PC-9 (cell line): ENCODE measurements around the gene TMEM135. TPM values are rescaled to one million over a fixed set of nuclear protein-coding genes. Genes with fewer than 3 reads are reported as not detected.

ENCODE experiments used
- BruUV-seq: library from RNA; stranded (reverse); fragments of 400-500 nt; replicated peaks from 2 replicates; lab custom pipeline; 2021; lab: Mats Ljungman, UMichigan
- CTCF ChIA-PET: fragments of 300-600 bp; sonication (Branson Sonifier 250); formaldehyde crosslinking; loops from one replicate; lab custom pipeline; 2022; ENCODE audit warnings: antibody characterized with exemption; lab: Charles Lee
- POLR2A ChIA-PET: fragments of 300-600 bp; sonication (Branson Sonifier 250); formaldehyde crosslinking; loops from one replicate; lab custom pipeline; 2022; ENCODE audit warnings: antibody characterized with exemption; ENCODE audit not compliant: unreplicated experiment; lab: Charles Lee
- DNase-seq, 2 experiments: peaks; one replicate each; pipeline versions ENCODE4 v3.0.0 to v3.0.0-alpha.2; 2015 to 2022; ENCODE audit warnings: mixed read lengths in 1 of 2
- H2AFZ ChIP-seq: fragments of 200-600 bp; sonication (generic); 2 replicates; pipeline ENCODE4 v1.8.1; 2017; ENCODE audit warnings: antibody characterized with exemption
- H3F3A ChIP-seq: fragments of 200-600 bp; sonication (generic); 2 replicates; pipeline ENCODE4 v1.8.1; 2017; ENCODE audit warnings: antibody characterized with exemption, mild to moderate bottlenecking, low read depth; ENCODE audit not compliant: insufficient read depth
- H3K27ac ChIP-seq: fragments of 200-600 bp; sonication (generic); 2 replicates; pipeline ENCODE4 v1.6.1; 2016; ENCODE audit warnings: mixed run types
- H3K27me3 ChIP-seq: fragments of 200-600 bp; sonication (generic); 2 replicates; pipeline ENCODE4 v1.6.1; 2016; ENCODE audit warnings: low read depth, mixed run types; ENCODE audit not compliant: insufficient read depth
- H3K36me3 ChIP-seq: fragments of 200-600 bp; sonication (generic); 2 replicates; pipeline ENCODE4 v1.6.1; 2016; ENCODE audit warnings: low read depth, mixed run types
- H3K4me1 ChIP-seq: fragments of 200-600 bp; sonication (generic); replicated peaks from 2 replicates; pipeline ENCODE4 v1.6.1; 2016; ENCODE audit warnings: mixed run types; ENCODE audit not compliant: insufficient read depth
- H3K4me2 ChIP-seq: fragments of 200-600 bp; sonication (generic); 2 replicates; pipeline ENCODE4 v1.6.1; 2017; ENCODE audit warnings: mixed run types
- H3K4me3 ChIP-seq: fragments of 200-600 bp; sonication (generic); 2 replicates; pipeline ENCODE4 v1.6.1; 2016; ENCODE audit warnings: mixed run types
- H3K79me2 ChIP-seq: fragments of 200-600 bp; sonication (generic); 2 replicates; pipeline ENCODE4 v1.6.1; 2017; ENCODE audit warnings: low read depth, mixed run types
- H3K9me2 ChIP-seq: fragments of 200-600 bp; sonication (generic); 2 replicates; pipeline ENCODE4 v1.8.1; 2017; ENCODE audit warnings: mild to moderate bottlenecking; ENCODE audit not compliant: insufficient read depth
- H3K9me3 ChIP-seq: fragments of 200-600 bp; sonication (generic); 2 replicates; pipeline ENCODE4 v1.8.1; 2016; ENCODE audit warnings: low read depth; ENCODE audit not compliant: insufficient read depth
- H4K20me1 ChIP-seq: fragments of 200-600 bp; sonication (generic); 2 replicates; pipeline ENCODE4 v1.8.1; 2017; ENCODE audit not compliant: insufficient read depth
- CTCF ChIP-seq: fragments of 200-600 bp; sonication (generic); conservative IDR thresholded peaks from 2 replicates; pipeline ENCODE4 v1.6.1; 2017; ENCODE audit warnings: mixed run types, antibody characterized with exemption, mild to moderate bottlenecking, moderate library complexity
- EZH2 ChIP-seq: fragments of 200-600 bp; sonication (generic); IDR thresholded peaks from 2 replicates; pipeline ENCODE4 v1.8.0; 2017; ENCODE audit warnings: antibody characterized with exemption, low read depth
- intact Hi-C: fragments of 100-400 bp; cut with micrococcal nuclease; formaldehyde crosslinking; loops from one replicate; pipeline ENCODE4 v1.10.0; 2022; ENCODE audit not compliant: unreplicated experiment
- total RNA-seq: library from RNA; stranded (reverse); gene quantifications from 2 replicates; pipeline ENCODE4 v1.2.3, GENCODE V29; 2021

Gene TMEM135
- total RNA-seq, 1 experiment from 2014 or later: 42.0 TPM

GRCh38 chr11:87325490-87325872 is 287.7 kb downstream of the TMEM135 start:
- no peak for DNase-seq
- Histone ChIP-seq H3K4me1 (no peaks in the 10 kb centered on the region), H3K9me2 (no peaks in the 10 kb centered on the region), H3K36me3 (0 out of 2 replicates have a peak, but pooled peaks cover 18% of the 10 kb centered on the region), H3K27ac (no peak overlapping the region), H2AFZ (no peak overlapping the region), H3F3A (no peaks in the 10 kb centered on the region), H3K79me2 (no peaks in the 10 kb centered on the region), H4K20me1 (no peaks in the 10 kb centered on the region), H3K9me3 (no peaks in the 10 kb centered on the region), H3K4me3 (no peak overlapping the region), H3K4me2 (no peak overlapping the region), H3K27me3 (no peaks in the 10 kb centered on the region)
- no TSS peak for BruUV-seq
- POLR2A ChIA-PET: no interaction called here
- CTCF ChIA-PET: no interaction called here
- no peak for TF ChIP-seq CTCF
- no peak for TF ChIP-seq EZH2
- intact Hi-C loops: no loop called here

GRCh38 chr11:87326594-87326993 is 288.9 kb downstream of the TMEM135 start:
- no peak for DNase-seq
- no peak overlapping the region for H3K4me2 ChIP-seq
- CTCF ChIA-PET: no interaction called here

GRCh38 chr11:87329172-87329571 is 291.4 kb downstream of the TMEM135 start:
- intact Hi-C loops: no loop called here
- ChIA-PET POLR2A (no interaction called here), CTCF (no interaction called here)
- H3F3A ChIP-seq: no peaks in the 10 kb centered on the region
- no peaks in the 10 kb centered on the region for H3K4me1 ChIP-seq
- no TSS peak for BruUV-seq
- no peaks in the 10 kb centered on the region for H3K36me3 ChIP-seq
- H2AFZ ChIP-seq: no peak overlapping the region
- H3K9me2 ChIP-seq: no peaks in the 10 kb centered on the region
- H4K20me1 ChIP-seq: no peaks in the 10 kb centered on the region
- no peak overlapping the region for H3K4me2 ChIP-seq
- H3K9me3 ChIP-seq: no peaks in the 10 kb centered on the region
- TF ChIP-seq EZH2 (no peak), CTCF (no peak)
- H3K27me3 ChIP-seq: no peaks in the 10 kb centered on the region
- no peak for DNase-seq
- no peak overlapping the region for H3K4me3 ChIP-seq
- H3K27ac ChIP-seq: no peak overlapping the region
- no peaks in the 10 kb centered on the region for H3K79me2 ChIP-seq

More at GRCh38 chr11:87326594-87326993, 288.9 kb downstream of the TMEM135 start:
- BruUV-seq: no TSS peak
- Histone ChIP-seq H3K79me2 (no peaks in the 10 kb centered on the region), H3K36me3 (0 out of 2 replicates have a peak, but pooled peaks cover 13% of the 10 kb centered on the region), H3K9me3 (no peaks in the 10 kb centered on the region), H2AFZ (no peak overlapping the region), H3K4me1 (no peaks in the 10 kb centered on the region), H4K20me1 (no peaks in the 10 kb centered on the region), H3K4me3 (no peak overlapping the region), H3F3A (no peaks in the 10 kb centered on the region), H3K27me3 (no peaks in the 10 kb centered on the region), H3K27ac (no peak overlapping the region), H3K9me2 (no peaks in the 10 kb centered on the region)
- POLR2A ChIA-PET: no interaction called here
- no peak for TF ChIP-seq EZH2
- no peak for TF ChIP-seq CTCF
- intact Hi-C loops: no loop called here
